OCI-LY7 (cell line): ENCODE data around the gene MYH10. TPM values are rescaled to one million over a fixed set of nuclear protein-coding genes. Genes with fewer than 3 reads are reported as not detected.

Experiments used
- BruUV-seq: library from RNA; stranded (reverse); fragments of 400-500 nt; replicated peaks from 2 replicates; lab custom pipeline; 2021; lab: Mats Ljungman, UMichigan
- CTCF ChIA-PET: fragments of 300-600 bp; sonication (Branson Sonifier 250); formaldehyde crosslinking; loops from one replicate; lab custom pipeline; 2022; ENCODE audit warnings: antibody characterized with exemption; ENCODE audit not compliant: unreplicated experiment; lab: Charles Lee
- POLR2A ChIA-PET: fragments of 300-600 bp; sonication (Branson Sonifier 250); formaldehyde crosslinking; loops from one replicate; lab custom pipeline; 2022; ENCODE audit warnings: antibody characterized with exemption; lab: Charles Lee
- DNase-seq: peaks from one replicate; pipeline ENCODE4 v3.0.0-alpha.2; 2015; ENCODE audit warnings: low spot score
- H2AFZ ChIP-seq: fragments of 200-600 bp; sonication (generic), shearing (Covaris generic); 2 replicates; pipeline ENCODE4 v1.6.1; 2014; ENCODE audit warnings: mild to moderate bottlenecking, antibody characterized with exemption, low read length, moderate library complexity
- H3K27ac ChIP-seq: fragments of 200-600 bp; sonication (generic); 2 replicates; pipeline ENCODE4 v1.5.1; 2014; ENCODE audit warnings: mixed run types, low read depth, mild to moderate bottlenecking, moderate library complexity, low read length, inconsistent platforms; ENCODE audit not compliant: poor library complexity, severe bottlenecking
- H3K36me3 ChIP-seq: fragments of 200-600 bp; sonication (generic); 2 replicates; pipeline ENCODE4 v1.6.1; 2014; ENCODE audit warnings: mild to moderate bottlenecking, antibody characterized with exemption, low read length, moderate library complexity, mixed read lengths; ENCODE audit not compliant: insufficient read depth
- H3K4me1 ChIP-seq: fragments of 200-600 bp; sonication (generic); 2 replicates; pipeline ENCODE4 v1.5.1; 2014; ENCODE audit warnings: mild to moderate bottlenecking, low read length; ENCODE audit not compliant: insufficient read depth, poor library complexity, severe bottlenecking
- H3K4me2 ChIP-seq: fragments of 200-600 bp; sonication (generic); 2 replicates; pipeline ENCODE4 v1.6.1; 2014; ENCODE audit warnings: mild to moderate bottlenecking, low read length
- H3K4me3 ChIP-seq: fragments of 200-600 bp; sonication (generic); 2 replicates; pipeline ENCODE4 v1.5.1; 2014; ENCODE audit warnings: mild to moderate bottlenecking, low read depth, low read length; ENCODE audit not compliant: poor library complexity, severe bottlenecking
- H3K79me2 ChIP-seq: fragments of 200-600 bp; sonication (generic); 2 replicates; pipeline ENCODE4 v1.6.1; 2016; ENCODE audit warnings: low read depth, mild to moderate bottlenecking, low read length, moderate library complexity, mixed read lengths; ENCODE audit not compliant: insufficient read depth
- H3K9me2 ChIP-seq: fragments of 200-600 bp; sonication (generic); 2 replicates; pipeline ENCODE4 v1.6.1; 2016; ENCODE audit warnings: mild to moderate bottlenecking, low read length, mixed read lengths; ENCODE audit not compliant: insufficient read depth
- H3K9me3 ChIP-seq: fragments of 200-600 bp; sonication (generic); 2 replicates; pipeline ENCODE4 v1.6.1; 2014; ENCODE audit warnings: mild to moderate bottlenecking, mixed run types, low read length, mixed read lengths
- H4K20me1 ChIP-seq: fragments of 200-600 bp; sonication (generic); 2 replicates; pipeline ENCODE4 v1.6.1; 2014; ENCODE audit warnings: mild to moderate bottlenecking, antibody characterized with exemption, low read length, moderate library complexity, mixed read lengths; ENCODE audit not compliant: insufficient read depth
- EZH2phosphoT487 ChIP-seq: fragments of 200-600 bp; sonication (generic); IDR thresholded peaks from 2 replicates; pipeline ENCODE4 v1.6.1; 2018; ENCODE audit warnings: low read depth, borderline replicate concordance, mild to moderate bottlenecking, mixed run types, antibody characterized with exemption, low read length, moderate library complexity, mixed read lengths
- intact Hi-C: fragments of 100-400 bp; cut with micrococcal nuclease; formaldehyde crosslinking; loops from one replicate; pipeline ENCODE4 v1.10.0; 2022; ENCODE audit not compliant: unreplicated experiment
- total RNA-seq, 2 experiments: library from RNA; depleted of rRNA in 1 of 2; stranded (reverse); fragments of >200 nt in 1 of 2; shearing (Covaris generic) in 1 of 2; gene quantifications; 2 replicates each; pipeline ENCODE4 v1.2.3, GENCODE V29; 2014 to 2022
- TF ChIP-seq, protein P1 (sequence below): fragments of 200-600 bp; sonication (generic); conservative IDR thresholded peaks from 2 replicates; pipeline ENCODE4 v1.5.1; 2014; ENCODE audit warnings: mild to moderate bottlenecking, antibody characterized with exemption, low read length, moderate library complexity, mixed read lengths

MYH10 gene
- total RNA-seq, 2 experiments from 2014 or later = 41.9 to 60.4 TPM

DNA sequence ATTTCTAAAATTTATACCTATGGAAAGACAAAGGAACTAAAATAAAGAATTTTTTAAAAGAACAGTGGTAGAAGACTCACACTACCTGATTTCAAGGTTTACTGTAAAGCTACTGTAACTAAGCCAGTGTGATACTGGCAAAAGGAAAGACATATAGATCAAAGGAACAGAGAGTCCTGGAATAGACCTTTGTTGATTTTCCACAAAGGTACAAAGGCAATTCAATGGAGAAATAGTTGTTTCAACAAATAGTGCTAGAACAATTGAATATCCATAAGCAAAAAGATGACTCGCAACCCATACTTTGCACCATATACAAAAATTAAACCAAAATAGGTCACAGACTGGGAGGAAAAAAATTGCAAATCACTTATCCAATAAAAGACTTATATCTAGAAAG lies 36.7 kb downstream of the MYH10 start:
- H3K4me3 ChIP-seq = no peak overlapping the region
- H4K20me1 ChIP-seq = no peaks in the 10 kb centered on the region
- no peak overlapping the region for H3K4me2 ChIP-seq
- intact Hi-C loops = no loop called here
- H3K36me3 ChIP-seq = no peaks in the 10 kb centered on the region
- no peak for TF ChIP-seq EZH2phosphoT487
- no peaks in the 10 kb centered on the region for H3K9me3 ChIP-seq
- no peaks in the 10 kb centered on the region for H3K79me2 ChIP-seq
- H3K27ac ChIP-seq = no peak overlapping the region
- no peak for DNase-seq
- no TSS peak for BruUV-seq
- no peak overlapping the region for H2AFZ ChIP-seq
- no peaks in the 10 kb centered on the region for H3K4me1 ChIP-seq
- CTCF ChIA-PET = no interaction called here
- no peaks in the 10 kb centered on the region for H3K9me2 ChIP-seq
- POLR2A ChIA-PET = no interaction called here

DNA sequence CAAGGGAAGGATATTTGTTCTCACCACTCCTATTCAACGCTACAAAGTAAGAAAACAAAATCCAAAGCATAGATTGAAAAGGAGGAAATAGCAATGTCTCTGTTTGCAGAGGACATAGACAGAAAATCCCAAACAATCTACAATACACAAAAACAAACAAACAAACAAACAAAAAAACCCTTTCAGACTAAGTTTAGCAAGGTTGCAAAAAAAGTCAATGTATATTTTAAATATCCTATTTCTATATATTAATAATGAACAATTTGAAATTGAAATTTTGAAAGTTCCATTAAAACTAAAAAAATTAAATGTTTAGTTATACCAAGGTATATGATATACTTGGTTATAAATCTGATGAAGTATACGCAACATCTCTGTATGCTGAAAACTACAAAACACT lies 37.2 kb downstream of the MYH10 start:
- DNase-seq = no peak
- POLR2A ChIA-PET = no interaction called here

DNA sequence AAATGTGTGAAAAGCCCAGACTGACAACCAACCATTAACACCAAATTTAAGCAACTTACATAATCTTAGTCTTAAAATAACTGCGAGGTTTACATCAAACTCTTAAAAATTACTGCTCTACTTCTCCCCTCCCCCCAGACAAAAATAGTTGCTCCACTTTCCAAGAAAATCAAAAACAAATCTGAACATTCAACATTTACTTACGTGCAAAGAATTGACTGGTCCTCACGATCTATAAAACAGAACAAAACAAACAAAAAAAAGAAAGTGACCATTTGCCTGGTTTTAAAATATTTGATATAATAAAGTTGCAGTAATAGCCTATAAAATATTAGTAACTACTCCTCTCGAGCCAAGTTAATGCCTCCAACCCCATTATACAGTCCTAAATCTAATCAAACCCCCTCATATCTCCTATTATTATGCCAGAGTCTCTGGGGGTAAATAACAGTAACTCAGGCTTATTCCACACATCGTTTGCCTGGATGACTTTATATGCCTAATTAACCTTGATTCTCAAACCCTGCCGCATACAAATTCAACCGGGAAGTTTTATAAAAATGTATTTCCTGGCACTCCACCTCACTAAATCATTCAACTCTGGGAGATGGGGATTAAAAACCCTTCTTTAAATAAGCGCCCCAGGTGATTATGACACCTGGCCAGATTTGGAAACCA lies 41.5 kb downstream of the MYH10 start:
- intact Hi-C loops = no loop called here
- CTCF ChIA-PET = no interaction called here

More for the DNA sequence above, 37.2 kb downstream of the MYH10 start:
- no peaks in the 10 kb centered on the region for H3K9me3 ChIP-seq
- no peaks in the 10 kb centered on the region for H3K9me2 ChIP-seq
- H3K4me2 ChIP-seq = no peak overlapping the region
- H2AFZ ChIP-seq = no peak overlapping the region
- no peak overlapping the region for H3K27ac ChIP-seq
- intact Hi-C loops = no loop called here
- H3K4me1 ChIP-seq = no peaks in the 10 kb centered on the region
- H4K20me1 ChIP-seq = no peaks in the 10 kb centered on the region
- H3K36me3 ChIP-seq = no peaks in the 10 kb centered on the region
- CTCF ChIA-PET = no interaction called here
- no peaks in the 10 kb centered on the region for H3K79me2 ChIP-seq
- TF ChIP-seq, protein P1, sequence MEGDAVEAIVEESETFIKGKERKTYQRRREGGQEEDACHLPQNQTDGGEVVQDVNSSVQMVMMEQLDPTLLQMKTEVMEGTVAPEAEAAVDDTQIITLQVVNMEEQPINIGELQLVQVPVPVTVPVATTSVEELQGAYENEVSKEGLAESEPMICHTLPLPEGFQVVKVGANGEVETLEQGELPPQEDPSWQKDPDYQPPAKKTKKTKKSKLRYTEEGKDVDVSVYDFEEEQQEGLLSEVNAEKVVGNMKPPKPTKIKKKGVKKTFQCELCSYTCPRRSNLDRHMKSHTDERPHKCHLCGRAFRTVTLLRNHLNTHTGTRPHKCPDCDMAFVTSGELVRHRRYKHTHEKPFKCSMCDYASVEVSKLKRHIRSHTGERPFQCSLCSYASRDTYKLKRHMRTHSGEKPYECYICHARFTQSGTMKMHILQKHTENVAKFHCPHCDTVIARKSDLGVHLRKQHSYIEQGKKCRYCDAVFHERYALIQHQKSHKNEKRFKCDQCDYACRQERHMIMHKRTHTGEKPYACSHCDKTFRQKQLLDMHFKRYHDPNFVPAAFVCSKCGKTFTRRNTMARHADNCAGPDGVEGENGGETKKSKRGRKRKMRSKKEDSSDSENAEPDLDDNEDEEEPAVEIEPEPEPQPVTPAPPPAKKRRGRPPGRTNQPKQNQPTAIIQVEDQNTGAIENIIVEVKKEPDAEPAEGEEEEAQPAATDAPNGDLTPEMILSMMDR = no peak
- no peak for TF ChIP-seq EZH2phosphoT487
- H3K4me3 ChIP-seq = no peak overlapping the region
- no TSS peak for BruUV-seq

More for the DNA sequence above, 41.5 kb downstream of the MYH10 start:
- no TSS peak for BruUV-seq
- no peaks in the 10 kb centered on the region for H3K9me3 ChIP-seq
- H3K4me1 ChIP-seq = no peaks in the 10 kb centered on the region
- no peaks in the 10 kb centered on the region for H3K9me2 ChIP-seq
- H3K4me2 ChIP-seq = no peak overlapping the region
- TF ChIP-seq EZH2phosphoT487 = no peak
- TF ChIP-seq, protein P1 = no peak
- H3K36me3 ChIP-seq = no peaks in the 10 kb centered on the region
- no peak overlapping the region for H3K4me3 ChIP-seq
- H3K27ac ChIP-seq = no peak overlapping the region
- no peak for DNase-seq
- POLR2A ChIA-PET = no interaction called here
- H4K20me1 ChIP-seq = no peaks in the 10 kb centered on the region
- H3K79me2 ChIP-seq = no peaks in the 10 kb centered on the region
- no peak overlapping the region for H2AFZ ChIP-seq
